Fibroblast of pulmonary artery (primary cell): Measurements from ENCODE around the gene AGPAT1.

Experiments used
- DNase-seq: peaks from one replicate; pipeline ENCODE4 v3.0.0-alpha.2; 2010; ENCODE audit warnings: low read depth
- H3K4me3 ChIP-seq: replicated peaks from 2 replicates; pipeline ENCODE4 v1.5.1; 2011; ENCODE audit warnings: low read depth, mild to moderate bottlenecking, control low read depth, low read length, moderate library complexity
- CTCF ChIP-seq: IDR thresholded peaks from 2 replicates; pipeline ENCODE4 v1.5.1; 2011; ENCODE audit warnings: mild to moderate bottlenecking, control low read depth, low read length, inconsistent platforms; ENCODE audit errors: missing control alignments

The AGPAT1 gene

GRCh38 chr6:32210191-32210601, 34.3 kb upstream of the AGPAT1 start:
- H3K4me3 ChIP-seq, result no peak overlapping the region
- DNase-seq, result no peak
- TF ChIP-seq CTCF, result no peak

GRCh38 chr6:32208996-32209395, 33.1 kb upstream of the AGPAT1 start:
- no peak overlapping the region for H3K4me3 ChIP-seq
- no peak for DNase-seq
- no peak for TF ChIP-seq CTCF

GRCh38 chr6:32204268-32204715, 28.4 kb upstream of the AGPAT1 start:
- no peak for DNase-seq
- no peak for TF ChIP-seq CTCF

GRCh38 chr6:32203426-32204267, 27.8 kb upstream of the AGPAT1 start:
- no peak for DNase-seq
- no peak overlapping the region for H3K4me3 ChIP-seq
- TF ChIP-seq CTCF, result no peak

More at GRCh38 chr6:32204268-32204715, 28.4 kb upstream of the AGPAT1 start:
- no peak overlapping the region for H3K4me3 ChIP-seq

GRCh38 chr6:32202186-32202585, 26.3 kb upstream of the AGPAT1 start:
- DNase-seq, result no peak

GRCh38 chr6:32200711-32201475, 25.0 kb upstream of the AGPAT1 start:
- H3K4me3 ChIP-seq, result no peak overlapping the region
- no peak for TF ChIP-seq CTCF
- no peak for DNase-seq

More at GRCh38 chr6:32202186-32202585, 26.3 kb upstream of the AGPAT1 start:
- H3K4me3 ChIP-seq, result no peak overlapping the region
- no peak for TF ChIP-seq CTCF
